ENCODE data around the gene NNMT. TPM values are rescaled to one million over a fixed set of nuclear protein-coding genes. Genes with fewer than 3 reads are reported as not detected.
A peak's percentile ranks its signal among the peaks of the same experiment; 100 is the strongest.

The NNMT gene
- total RNA-seq, 4 donors from 2014 or later, result 157 to 968 (median 541) TPM

DNA sequence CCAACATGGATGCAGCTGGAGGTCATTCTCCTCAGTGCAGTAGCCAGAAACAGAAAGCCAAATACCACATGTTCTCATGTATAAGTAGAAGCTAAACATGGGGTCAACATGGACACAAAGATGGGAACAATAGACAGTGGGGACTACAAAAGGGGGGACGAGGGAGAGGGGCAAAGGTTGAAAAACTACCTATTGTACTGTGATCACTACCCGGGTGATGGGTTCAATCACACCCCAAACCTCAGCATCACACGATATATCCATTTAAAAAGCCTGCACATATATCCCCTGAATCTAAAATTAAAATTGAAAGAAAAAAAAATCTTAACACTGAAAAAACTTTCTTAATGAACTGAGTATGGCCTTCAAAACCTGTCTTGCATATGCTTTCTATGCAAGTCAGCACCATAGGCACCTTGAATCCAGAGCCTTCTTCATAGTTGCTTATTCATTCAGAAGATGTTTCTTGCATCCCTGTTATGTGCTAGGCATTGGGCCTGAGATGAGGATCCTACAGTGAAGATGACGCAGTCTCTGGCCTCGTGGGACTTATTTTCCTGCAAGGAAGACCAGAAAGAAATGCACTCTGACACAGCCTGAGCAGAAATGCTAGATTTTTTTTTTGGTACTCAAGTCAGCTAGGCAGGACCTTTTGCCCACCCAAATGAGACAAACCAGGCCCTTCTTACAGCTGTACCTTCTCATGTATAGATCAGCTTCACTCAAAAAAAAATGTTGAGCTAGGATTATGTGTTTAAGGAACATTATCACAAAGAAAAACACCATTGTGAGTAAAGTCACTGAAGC is 21.0 kb downstream of the NNMT start:
- Histone ChIP-seq H3K36me3 (peaks cover 3 to 21% of the 10 kb centered on the region in 2 donors), H3K27me3 (no peaks in the 10 kb centered on the region), H3K27ac (peak overlapping the region; percentile 1 to 59 (median 19)), H3K9me3 (no peaks in the 10 kb centered on the region), H3K4me3 (no peak overlapping the region), H3K4me1 (peaks cover 0 to 7% of the 10 kb centered on the region in 2 donors)
- ATAC-seq, result no peak
- no peak for DNase-seq
- intact Hi-C loops (cut with DNase I; ENCODE audit: low total_unique reads), result no loop called here
- in situ Hi-C loops (cut with MboI; ENCODE audit: low sequenced_read_pairs in 4 of 4), result no loop called here
- TF ChIP-seq CTCF (IDR thresholded peaks at IDR 0.05 in 4 of 5, conservative IDR thresholded peaks at IDR 0.05 in 1 of 5) (no peak), POLR2A (IDR thresholded peaks at IDR 0.05) (no peak)

DNA sequence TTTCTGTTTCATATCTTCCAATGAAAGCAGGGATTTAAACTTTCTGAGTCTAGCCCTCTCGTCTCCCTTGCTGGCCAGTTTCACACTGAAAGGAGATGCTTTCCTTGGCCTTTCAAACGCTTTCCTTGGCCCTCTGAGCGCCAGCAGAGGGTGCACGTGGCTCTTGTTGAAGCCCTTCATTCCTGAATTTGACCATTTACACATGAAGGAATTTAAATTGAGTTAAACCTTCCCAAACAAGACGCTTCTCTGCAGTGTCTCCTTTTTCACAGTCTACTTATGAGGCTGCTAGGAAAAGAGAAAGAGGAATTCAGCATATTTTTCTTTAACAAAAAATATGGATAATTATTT is 21.6 kb downstream of the NNMT start:
- Histone ChIP-seq H3K4me3 (no peak overlapping the region), H3K4me1 (peaks cover 0 to 5% of the 10 kb centered on the region in 2 donors), H3K27me3 (no peaks in the 10 kb centered on the region), H3K9me3 (no peaks in the 10 kb centered on the region), H3K36me3 (peaks cover 0 to 15% of the 10 kb centered on the region in 2 donors), H3K27ac (peak overlapping the region; percentile 1 to 59 (median 19))
- DNase-seq (no peak), ATAC-seq (no peak)
- TF ChIP-seq CTCF (IDR thresholded peaks at IDR 0.05 in 4 of 5, conservative IDR thresholded peaks at IDR 0.05 in 1 of 5) (peak in 1 of 5 experiments; percentile 35), POLR2A (IDR thresholded peaks at IDR 0.05) (no peak)
- in situ Hi-C loops (cut with MboI; ENCODE audit: low sequenced_read_pairs in 4 of 4), result no loop called here
- intact Hi-C loops (cut with DNase I; ENCODE audit: low total_unique reads), result no loop called here

GRCh38 chr11:114318361-114318760 is 22.2 kb downstream of the NNMT start:
- DNase-seq (no peak), ATAC-seq (no peak)
- H3K27me3 ChIP-seq, result no peaks in the 10 kb centered on the region
- H3K4me1 ChIP-seq, result peaks cover 0 to 5% of the 10 kb centered on the region in 2 donors
- H3K9me3 ChIP-seq, result no peaks in the 10 kb centered on the region
- peak overlapping the region; percentile 3 to 59 (median 24) for H3K27ac ChIP-seq
- peak overlapping the region in 1 of 4 donors; percentile 24 for H3K4me3 ChIP-seq
- peaks cover 0 to 9% of the 10 kb centered on the region in 2 donors for H3K36me3 ChIP-seq
- in situ Hi-C loops (cut with MboI; ENCODE audit: low sequenced_read_pairs in 4 of 4) (no loop called here), intact Hi-C loops (cut with DNase I; ENCODE audit: low total_unique reads) (no loop called here)
- TF ChIP-seq CTCF (IDR thresholded peaks at IDR 0.05 in 4 of 5, conservative IDR thresholded peaks at IDR 0.05 in 1 of 5) (no peak), POLR2A (IDR thresholded peaks at IDR 0.05) (no peak)

- no peaks in the 10 kb centered on the region for H3K36me3 ChIP-seq
- in situ Hi-C loops (cut with MboI; ENCODE audit: low sequenced_read_pairs in 4 of 4) (no loop called here), intact Hi-C loops (cut with DNase I; ENCODE audit: low total_unique reads) (no loop called here)
- no peak for TF ChIP-seq CTCF (IDR thresholded peaks at IDR 0.05 in 4 of 5, conservative IDR thresholded peaks at IDR 0.05 in 1 of 5)
- no peak for TF ChIP-seq POLR2A (IDR thresholded peaks at IDR 0.05)
- H3K27me3 ChIP-seq, result no peaks in the 10 kb centered on the region
- DNase-seq (no peak), ATAC-seq (no peak)
- H3K27ac ChIP-seq, result peak overlapping the region in 1 of 4 donors; percentile 12
- no peaks in the 10 kb centered on the region for H3K9me3 ChIP-seq
- H3K4me3 ChIP-seq, result no peak overlapping the region
- peaks cover 0 to 5% of the 10 kb centered on the region in 2 donors for H3K4me1 ChIP-seq
Observed at GRCh38 chr11:114319716-114320328, 23.6 kb downstream of the NNMT start.

Measured in gastrocnemius medialis (tissue), 4 donors.